GM10266 (cell line): ENCODE results near the gene PALB2.

Source experiments
- DNase-seq: peaks from one replicate; pipeline ENCODE4 v3.0.0; 2012; ENCODE audit errors: extremely low spot score
- TF ChIP-seq, protein P1 (sequence below): IDR thresholded peaks from 2 replicates; pipeline ENCODE4 v1.5.1; 2012; ENCODE audit warnings: mild to moderate bottlenecking, low read depth; ENCODE audit not compliant: control insufficient read depth, insufficient read depth; ENCODE audit errors: missing control alignments

Gene PALB2

DNA sequence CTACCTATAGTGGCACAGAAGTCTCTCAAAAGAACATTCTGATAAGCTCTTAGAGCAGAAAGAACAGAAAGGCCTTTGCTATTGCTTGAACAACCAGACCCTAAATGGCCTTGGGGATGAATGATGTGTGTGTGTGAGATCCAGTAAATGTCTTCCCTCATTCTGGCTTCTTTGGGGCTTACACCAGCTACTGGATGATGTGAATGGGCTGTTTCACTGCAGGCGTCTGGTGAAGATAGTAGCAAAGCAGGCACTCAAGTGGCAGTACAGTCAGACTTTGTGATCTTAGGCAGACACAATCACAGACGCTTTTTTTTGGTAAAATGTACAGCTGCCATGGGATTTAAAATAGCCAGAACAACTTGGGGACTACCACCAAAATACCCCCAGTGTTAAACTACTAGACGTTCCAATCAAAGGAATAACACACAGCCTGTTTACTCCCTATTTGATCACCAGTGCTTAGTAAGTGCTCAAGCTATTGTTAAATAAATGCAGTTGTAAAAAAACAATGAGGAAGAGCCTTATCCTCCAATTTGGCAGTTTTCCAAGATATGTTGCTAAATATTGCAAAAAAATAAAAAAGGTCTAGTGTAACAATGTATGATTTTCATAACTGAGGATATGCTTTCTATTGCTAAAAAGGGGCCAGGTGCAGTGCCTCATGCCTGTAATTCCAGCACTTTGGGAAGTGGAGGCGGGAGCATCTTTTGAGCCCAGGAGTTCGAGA, 62.8 kb downstream of the PALB2 start:
- TF ChIP-seq, protein P1, sequence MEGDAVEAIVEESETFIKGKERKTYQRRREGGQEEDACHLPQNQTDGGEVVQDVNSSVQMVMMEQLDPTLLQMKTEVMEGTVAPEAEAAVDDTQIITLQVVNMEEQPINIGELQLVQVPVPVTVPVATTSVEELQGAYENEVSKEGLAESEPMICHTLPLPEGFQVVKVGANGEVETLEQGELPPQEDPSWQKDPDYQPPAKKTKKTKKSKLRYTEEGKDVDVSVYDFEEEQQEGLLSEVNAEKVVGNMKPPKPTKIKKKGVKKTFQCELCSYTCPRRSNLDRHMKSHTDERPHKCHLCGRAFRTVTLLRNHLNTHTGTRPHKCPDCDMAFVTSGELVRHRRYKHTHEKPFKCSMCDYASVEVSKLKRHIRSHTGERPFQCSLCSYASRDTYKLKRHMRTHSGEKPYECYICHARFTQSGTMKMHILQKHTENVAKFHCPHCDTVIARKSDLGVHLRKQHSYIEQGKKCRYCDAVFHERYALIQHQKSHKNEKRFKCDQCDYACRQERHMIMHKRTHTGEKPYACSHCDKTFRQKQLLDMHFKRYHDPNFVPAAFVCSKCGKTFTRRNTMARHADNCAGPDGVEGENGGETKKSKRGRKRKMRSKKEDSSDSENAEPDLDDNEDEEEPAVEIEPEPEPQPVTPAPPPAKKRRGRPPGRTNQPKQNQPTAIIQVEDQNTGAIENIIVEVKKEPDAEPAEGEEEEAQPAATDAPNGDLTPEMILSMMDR, result no peak
- no peak for DNase-seq

DNA sequence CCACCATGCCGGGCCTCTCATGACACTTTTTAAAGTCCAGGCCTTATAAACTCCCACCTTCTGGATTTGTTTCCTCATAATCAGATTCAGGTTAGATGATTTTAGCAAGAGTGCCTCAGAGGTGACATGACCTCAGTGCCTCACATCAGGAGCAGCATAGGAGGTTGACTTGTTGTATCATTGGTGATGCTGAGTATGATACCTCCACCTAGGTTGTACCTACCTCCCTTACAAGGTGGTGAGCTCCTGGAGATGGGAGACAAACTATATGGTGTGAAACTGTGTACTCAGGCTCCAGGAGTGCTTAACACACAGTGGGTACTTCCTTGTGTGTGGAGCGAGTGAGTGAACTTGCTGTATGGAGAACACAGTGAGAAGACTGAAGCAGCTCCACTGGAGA, 63.6 kb downstream of the PALB2 start:
- TF ChIP-seq, protein P1, result no peak
- DNase-seq, result no peak

DNA sequence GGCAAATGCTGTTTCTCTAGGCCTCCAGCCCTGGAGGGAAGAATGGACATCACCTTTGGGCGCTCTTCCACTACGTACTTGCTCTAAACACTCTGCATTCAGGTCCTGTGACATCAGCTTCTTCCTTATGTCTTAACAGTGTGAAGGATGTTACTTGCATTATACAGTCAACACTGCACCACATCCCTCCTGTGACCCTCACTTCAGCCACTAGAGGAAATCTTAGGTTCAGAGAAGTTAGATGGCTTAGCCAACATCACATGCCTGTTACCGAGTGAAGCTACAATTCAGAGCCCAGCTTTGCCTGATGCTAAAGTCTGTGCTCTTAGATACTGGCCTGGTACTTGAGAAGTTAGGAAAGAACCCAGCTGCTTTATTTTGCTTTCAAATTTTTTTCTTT, 65.3 kb downstream of the PALB2 start:
- TF ChIP-seq, protein P1, result no peak

DNA sequence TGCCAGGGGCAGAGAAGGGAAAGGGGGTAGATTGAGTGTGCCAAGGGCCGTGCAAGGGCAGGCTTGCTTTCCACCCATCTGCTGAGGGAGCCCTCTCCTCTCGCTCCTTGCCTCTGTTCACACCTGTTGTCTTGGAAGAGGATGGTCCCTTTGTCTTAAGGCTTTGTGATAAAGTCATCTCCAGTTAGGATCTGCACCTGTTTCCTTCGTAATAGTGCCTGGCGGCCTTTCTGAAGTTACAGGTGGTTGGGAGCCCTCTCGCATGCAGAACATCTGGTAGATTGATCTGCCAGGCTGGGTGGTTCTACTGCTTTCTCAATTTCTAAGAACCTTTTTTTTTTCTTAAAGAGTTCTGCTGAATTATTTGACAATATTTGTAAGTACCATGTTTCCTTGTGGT, 67.3 kb downstream of the PALB2 start:
- DNase-seq, result no peak
- TF ChIP-seq, protein P1, result no peak

More for the DNA sequence above, 65.3 kb downstream of the PALB2 start:
- DNase-seq, result no peak

DNA sequence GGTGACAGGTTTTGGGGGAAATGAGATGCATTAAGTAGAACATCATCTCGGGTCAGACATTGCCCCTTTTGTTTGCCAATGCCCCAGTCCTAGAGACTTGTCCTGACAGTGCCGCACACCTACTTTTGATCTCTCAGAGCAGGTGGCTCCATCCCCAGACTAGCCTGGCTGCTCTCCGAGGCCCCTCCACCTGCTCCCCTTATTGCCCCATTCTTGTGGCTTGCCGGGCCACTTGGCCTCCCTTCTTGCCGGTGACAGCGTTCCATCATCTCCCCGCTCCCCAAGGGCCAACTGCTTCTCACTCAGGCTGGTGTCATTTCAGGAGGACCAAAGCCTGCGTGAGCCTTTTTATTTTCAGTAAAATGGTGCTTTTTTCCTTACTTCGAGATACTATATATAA, 68.7 kb downstream of the PALB2 start:
- no peak for DNase-seq
- TF ChIP-seq, protein P1, result no peak

DNA sequence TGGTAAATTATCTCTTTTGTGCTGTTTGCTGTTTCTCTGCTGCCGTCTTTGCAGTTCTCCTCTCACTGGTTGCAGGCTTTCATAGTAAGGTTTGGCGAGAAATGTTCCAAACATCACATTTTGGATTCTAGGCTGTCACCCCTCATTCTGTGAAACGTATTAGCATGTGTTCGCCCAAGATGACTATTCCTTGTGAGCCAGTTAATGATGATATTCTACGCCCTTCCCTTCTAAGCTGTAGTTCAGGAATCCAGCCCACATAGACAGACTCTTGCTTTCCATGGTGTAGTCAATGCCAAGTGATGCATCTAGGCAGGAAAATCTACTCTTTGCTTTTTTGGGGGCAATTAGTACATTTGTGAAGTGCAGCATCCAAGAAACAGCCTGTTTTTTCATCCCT, 69.2 kb downstream of the PALB2 start:
- TF ChIP-seq, protein P1, result no peak

DNA sequence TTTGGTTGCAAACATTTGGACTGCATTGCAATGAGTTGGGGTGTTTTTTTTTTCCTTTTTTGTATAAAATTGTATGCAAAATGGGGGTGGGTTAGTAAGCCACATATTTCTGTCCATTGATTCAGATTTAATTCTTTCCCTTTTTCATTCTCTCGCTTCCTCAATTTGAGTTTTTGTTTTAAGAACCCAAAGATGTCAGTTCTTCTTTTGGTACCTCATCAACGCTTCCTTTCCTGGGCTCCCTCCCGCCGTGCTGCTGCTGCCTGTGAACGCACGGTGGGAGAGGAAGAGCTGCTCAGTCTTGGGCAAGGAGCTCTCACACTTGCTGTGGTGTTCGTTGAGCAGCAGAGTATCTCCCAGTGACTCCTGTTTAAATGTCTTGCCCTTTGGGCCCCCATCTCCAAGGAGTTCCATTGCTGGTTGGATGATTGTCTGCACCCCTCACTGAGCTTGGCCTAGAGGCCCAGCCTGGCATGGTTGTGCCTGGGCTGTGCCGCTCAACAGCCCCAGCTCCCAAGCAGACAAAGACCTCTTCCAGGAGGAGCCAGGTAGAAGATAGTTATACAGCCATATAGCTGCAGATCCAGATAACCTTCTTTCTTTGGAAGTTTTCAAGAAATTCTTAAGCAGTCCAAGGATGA, 70.0 kb downstream of the PALB2 start:
- TF ChIP-seq, protein P1, result no peak
- DNase-seq, result no peak

More for the DNA sequence above, 69.2 kb downstream of the PALB2 start:
- no peak for DNase-seq
